NCI-H748 (cell line): Measurements from ENCODE around the gene NRROS.

Experiments used
- DNase-seq: peaks from one replicate; lab custom pipeline; 2025; ENCODE audit not compliant: unreplicated experiment; lab: John Stamatoyannopoulos, UW

NRROS gene

GRCh38 chr3:196677353-196677752, 37.9 kb downstream of the NRROS start:
- DNase-seq, result no peak

- DNase-seq, result no peak
These were observed 38.4 kb downstream of the NRROS start for GRCh38 chr3:196677931-196678330.

- peak; percentile 57 for DNase-seq
These were observed 45.3 kb downstream of the NRROS start for GRCh38 chr3:196684548-196685407.

- no peak for DNase-seq
These were observed 46.9 kb downstream of the NRROS start for GRCh38 chr3:196686436-196686835.

- peak; percentile 23 for DNase-seq
These were observed 48.9 kb downstream of the NRROS start for GRCh38 chr3:196688349-196688748.

GRCh38 chr3:196689941-196690660, 50.6 kb downstream of the NRROS start:
- no peak for DNase-seq

GRCh38 chr3:196691386-196691785, 51.9 kb downstream of the NRROS start:
- no peak for DNase-seq

GRCh38 chr3:196694202-196694638, 54.7 kb downstream of the NRROS start:
- no peak for DNase-seq

- no peak for DNase-seq
These were observed 55.7 kb downstream of the NRROS start for GRCh38 chr3:196694941-196695848.

- DNase-seq, result no peak
These were observed 56.3 kb downstream of the NRROS start for GRCh38 chr3:196695849-196696226.

GRCh38 chr3:196697270-196697669, 57.8 kb downstream of the NRROS start:
- DNase-seq, result no peak

GRCh38 chr3:196699749-196700148, 60.3 kb downstream of the NRROS start:
- no peak for DNase-seq

- no peak for DNase-seq
These were observed 61.3 kb downstream of the NRROS start for GRCh38 chr3:196700801-196701200.

- no peak for DNase-seq
These were observed 66.8 kb downstream of the NRROS start for GRCh38 chr3:196706327-196706726.

GRCh38 chr3:196706731-196707130, 67.2 kb downstream of the NRROS start:
- DNase-seq, result no peak

GRCh38 chr3:196707566-196707965, 68.1 kb downstream of the NRROS start:
- no peak for DNase-seq

- DNase-seq, result no peak
These were observed 69.0 kb downstream of the NRROS start for GRCh38 chr3:196708467-196708866.
